ENCODE measurements around the gene MARCHF3. TPM values are rescaled to one million over a fixed set of nuclear protein-coding genes. Genes with fewer than 3 reads are reported as not detected.

Gene MARCHF3
- total RNA-seq, 2 donors from 2014 or later = 32.5 to 33.7 TPM

GRCh38 chr5:126936775-126937418, 93.5 kb downstream of the MARCHF3 start:
- no peaks in the 10 kb centered on the region for H3K9me3 ChIP-seq
- H3K27ac ChIP-seq = no peak overlapping the region
- H3K27me3 ChIP-seq = no peaks in the 10 kb centered on the region
- TF ChIP-seq, protein P1, sequence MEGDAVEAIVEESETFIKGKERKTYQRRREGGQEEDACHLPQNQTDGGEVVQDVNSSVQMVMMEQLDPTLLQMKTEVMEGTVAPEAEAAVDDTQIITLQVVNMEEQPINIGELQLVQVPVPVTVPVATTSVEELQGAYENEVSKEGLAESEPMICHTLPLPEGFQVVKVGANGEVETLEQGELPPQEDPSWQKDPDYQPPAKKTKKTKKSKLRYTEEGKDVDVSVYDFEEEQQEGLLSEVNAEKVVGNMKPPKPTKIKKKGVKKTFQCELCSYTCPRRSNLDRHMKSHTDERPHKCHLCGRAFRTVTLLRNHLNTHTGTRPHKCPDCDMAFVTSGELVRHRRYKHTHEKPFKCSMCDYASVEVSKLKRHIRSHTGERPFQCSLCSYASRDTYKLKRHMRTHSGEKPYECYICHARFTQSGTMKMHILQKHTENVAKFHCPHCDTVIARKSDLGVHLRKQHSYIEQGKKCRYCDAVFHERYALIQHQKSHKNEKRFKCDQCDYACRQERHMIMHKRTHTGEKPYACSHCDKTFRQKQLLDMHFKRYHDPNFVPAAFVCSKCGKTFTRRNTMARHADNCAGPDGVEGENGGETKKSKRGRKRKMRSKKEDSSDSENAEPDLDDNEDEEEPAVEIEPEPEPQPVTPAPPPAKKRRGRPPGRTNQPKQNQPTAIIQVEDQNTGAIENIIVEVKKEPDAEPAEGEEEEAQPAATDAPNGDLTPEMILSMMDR (IDR thresholded peaks at IDR 0.05) = no peak
- intact Hi-C loops (cut with DNase I) = no loop called here
- H3K4me3 ChIP-seq = no peak overlapping the region
- no peak overlapping the region for H3K9ac ChIP-seq (ENCODE audit: low read depth in 2 of 2, low read length in 2 of 2)
- no peak for DNase-seq
- H3K36me3 ChIP-seq = no peaks in the 10 kb centered on the region
- no peaks in the 10 kb centered on the region for H3K4me1 ChIP-seq

DNA sequence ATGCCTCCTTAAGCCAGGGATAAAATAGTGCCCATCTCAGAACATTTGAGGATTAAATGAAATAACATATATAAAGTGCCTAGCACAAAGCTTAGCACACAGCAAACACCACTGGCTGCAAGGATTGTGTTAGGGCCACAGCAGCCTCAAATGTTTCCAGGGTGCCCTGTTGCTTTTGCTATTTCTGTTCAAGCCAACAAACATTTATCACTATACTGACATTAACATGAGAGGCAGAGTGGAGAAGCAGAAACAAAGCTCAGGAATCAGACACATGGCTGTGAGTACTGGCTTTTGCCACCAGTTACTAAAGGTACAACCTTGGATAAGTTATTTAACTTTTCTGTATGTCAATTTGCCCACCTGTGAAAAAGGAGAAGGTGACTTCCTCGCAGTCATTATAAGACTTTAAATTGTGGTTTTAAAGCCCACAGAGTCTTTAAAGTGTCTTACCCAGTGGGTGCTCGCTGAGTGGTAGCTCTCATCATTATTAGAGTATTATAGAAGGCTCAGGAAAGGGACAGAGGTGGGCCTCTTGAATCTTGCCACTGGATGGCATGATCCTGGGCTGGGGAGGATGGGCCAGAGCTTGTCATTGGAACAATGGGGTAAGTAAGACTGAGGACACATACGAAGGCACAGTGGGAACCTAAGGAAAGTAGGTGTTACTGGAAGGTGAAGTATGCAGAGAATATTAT, 98.2 kb downstream of the MARCHF3 start:
- Histone ChIP-seq H3K27me3 (no peaks in the 10 kb centered on the region), H3K36me3 (no peaks in the 10 kb centered on the region), H3K9ac (ENCODE audit: low read depth in 2 of 2, low read length in 2 of 2) (no peak overlapping the region), H3K27ac (no peak overlapping the region), H3K9me3 (no peaks in the 10 kb centered on the region), H3K4me3 (no peak overlapping the region), H3K4me1 (no peaks in the 10 kb centered on the region)
- DNase-seq = no peak
- TF ChIP-seq, protein P1 (IDR thresholded peaks at IDR 0.05) = no peak
- intact Hi-C loops (cut with DNase I) = no loop called here

DNA sequence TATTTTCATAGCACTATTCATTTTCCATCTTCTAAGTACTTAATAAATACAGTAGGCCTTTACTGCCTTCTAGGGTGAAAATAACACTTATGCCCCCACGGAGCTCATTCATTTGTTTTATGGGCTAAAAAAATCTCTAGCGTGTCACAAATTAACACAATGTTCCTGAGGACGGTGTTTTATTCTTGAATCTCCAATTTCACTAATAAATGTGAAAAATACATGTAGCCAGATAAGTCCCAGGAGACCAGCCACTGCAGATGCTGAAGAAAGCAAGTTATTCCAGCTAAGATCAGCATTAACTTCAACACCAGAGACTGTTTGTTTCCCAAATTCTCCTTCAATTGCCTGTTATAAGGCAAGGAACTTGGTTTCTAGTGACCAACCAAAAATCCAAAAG, 102.3 kb downstream of the MARCHF3 start:
- no peaks in the 10 kb centered on the region for H3K27me3 ChIP-seq
- H3K4me1 ChIP-seq = no peaks in the 10 kb centered on the region
- H3K27ac ChIP-seq = no peak overlapping the region
- DNase-seq = no peak
- no peak overlapping the region for H3K4me3 ChIP-seq
- TF ChIP-seq, protein P1 (IDR thresholded peaks at IDR 0.05) = no peak
- no peak overlapping the region for H3K9ac ChIP-seq (ENCODE audit: low read depth in 2 of 2, low read length in 2 of 2)
- H3K9me3 ChIP-seq = no peaks in the 10 kb centered on the region
- intact Hi-C loops (cut with DNase I) = no loop called here
- H3K36me3 ChIP-seq = no peaks in the 10 kb centered on the region

- Histone ChIP-seq H3K36me3 (no peaks in the 10 kb centered on the region), H3K4me3 (no peak overlapping the region), H3K4me1 (no peaks in the 10 kb centered on the region), H3K27ac (no peak overlapping the region), H3K9me3 (no peaks in the 10 kb centered on the region), H3K27me3 (no peaks in the 10 kb centered on the region), H3K9ac (ENCODE audit: low read depth in 2 of 2, low read length in 2 of 2) (no peak overlapping the region)
- TF ChIP-seq, protein P1 (IDR thresholded peaks at IDR 0.05) = no peak
- intact Hi-C loops (cut with DNase I) = no loop called here
- DNase-seq = no peak
Measured at GRCh38 chr5:126927429-126927828, 102.9 kb downstream of the MARCHF3 start.

DNA sequence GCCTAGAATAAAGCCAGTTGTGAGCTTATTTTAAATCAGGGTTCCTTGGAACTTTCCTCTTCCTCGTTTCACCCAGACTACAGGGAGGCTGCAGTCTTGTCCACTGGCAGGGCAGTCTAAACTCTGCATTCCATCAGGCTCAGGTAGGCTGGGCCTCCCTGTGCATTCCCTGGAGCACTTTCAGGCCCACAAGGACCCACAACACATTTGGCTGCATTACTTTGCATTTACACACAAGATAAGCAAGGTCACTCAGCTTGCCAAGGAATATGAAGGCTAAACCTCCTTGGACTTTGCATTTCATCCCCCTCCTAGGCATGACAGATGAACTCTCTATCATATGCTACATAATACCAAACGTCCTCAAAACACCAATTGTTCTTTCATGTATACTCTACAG, 104.2 kb downstream of the MARCHF3 start:
- Histone ChIP-seq H3K9ac (ENCODE audit: low read depth in 2 of 2, low read length in 2 of 2) (no peak overlapping the region), H3K27me3 (no peaks in the 10 kb centered on the region), H3K4me3 (no peak overlapping the region), H3K36me3 (no peaks in the 10 kb centered on the region), H3K4me1 (no peaks in the 10 kb centered on the region), H3K27ac (no peak overlapping the region), H3K9me3 (no peaks in the 10 kb centered on the region)
- intact Hi-C loops (cut with DNase I) = no loop called here
- TF ChIP-seq, protein P1 (IDR thresholded peaks at IDR 0.05) = no peak
- no peak for DNase-seq
